Large intestine (tissue), 3 donors: ENCODE data around the gene CYP26A1. TPM values are rescaled to one million over a fixed set of nuclear protein-coding genes. Genes with fewer than 3 reads are reported as not detected.

Experiments used
- DNase-seq, 2 donors: peaks; one replicate each; pipeline versions ENCODE4 v3.0.0 to v3.0.0-alpha.2; 2013
- H3K27ac ChIP-seq: one replicate; pipeline ENCODE4 v1.5.1; 2013; ENCODE audit warnings: low read length
- H3K27me3 ChIP-seq: 2 replicates; pipeline ENCODE4 v1.6.1; 2013; ENCODE audit warnings: low read length; ENCODE audit not compliant: control insufficient read depth, insufficient read depth
- H3K36me3 ChIP-seq: 2 replicates; pipeline ENCODE4 v1.6.1; 2013; ENCODE audit warnings: low read length; ENCODE audit not compliant: control insufficient read depth, insufficient read depth
- H3K4me1 ChIP-seq: one replicate; pipeline ENCODE4 v1.6.1; 2013; ENCODE audit warnings: low read length; ENCODE audit not compliant: control insufficient read depth, insufficient read depth
- H3K4me3 ChIP-seq: one replicate; pipeline ENCODE4 v1.5.1; 2013; ENCODE audit warnings: low read length
- H3K9me3 ChIP-seq: one replicate; pipeline ENCODE4 v1.6.1; 2013; ENCODE audit warnings: mild to moderate bottlenecking, low read depth, low read length, moderate library complexity; ENCODE audit not compliant: control insufficient read depth
- WGBS: methylation state at CpG from one replicate; pipeline ENCODE4 v1.1.5; 2013; ENCODE audit warnings: low lambda C conversion rate; ENCODE audit not compliant: insufficient coverage; 5-methylcytosine and 5-hydroxymethylcytosine counted together
- polyA plus RNA-seq: library from polyadenylated mRNA; unstranded; fragments of 120-200 nt; gene quantifications from one replicate; pipeline ENCODE4 v1.2.1, GENCODE V29; 2013

CYP26A1 gene
- polyA plus RNA-seq, 1 donor, result 0.09 TPM

DNA sequence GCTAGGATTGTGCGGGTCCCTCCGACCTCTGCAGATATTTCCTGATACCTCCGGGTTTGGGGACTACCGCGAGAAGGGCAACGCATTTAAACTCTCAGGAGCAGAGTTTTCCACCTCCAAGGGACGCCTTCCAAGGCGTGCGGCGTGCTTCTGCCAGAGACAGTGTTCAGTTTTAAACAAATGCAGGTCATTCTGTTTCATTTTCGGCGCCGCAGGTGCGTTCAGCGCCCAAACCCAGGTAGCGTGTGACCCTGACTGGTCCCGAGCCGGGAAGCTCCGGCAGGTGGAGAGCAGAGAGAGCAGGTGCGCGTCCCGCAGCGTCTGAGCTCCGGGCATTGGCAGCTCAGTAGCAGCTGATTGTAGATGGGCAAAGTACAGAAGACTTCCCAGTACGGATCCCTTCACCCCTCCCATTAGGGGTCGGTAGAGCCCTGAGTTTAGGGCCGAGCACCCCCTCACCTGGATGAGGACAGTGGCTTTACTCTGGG lies 1.4 kb upstream of the CYP26A1 start:
- no peaks in the 10 kb centered on the region for H3K36me3 ChIP-seq
- H3K27me3 ChIP-seq, result peaks cover 98% of the 10 kb centered on the region
- no peak overlapping the region for H3K27ac ChIP-seq
- peaks cover 23% of the 10 kb centered on the region for H3K4me1 ChIP-seq
- DNase-seq, result peak in 1 of 2 donors; percentile 69
- WGBS, result no CpG with 5 or more reads among the region's 27 CpGs
- H3K9me3 ChIP-seq, result no peaks in the 10 kb centered on the region
- peak overlapping the region; percentile 39 for H3K4me3 ChIP-seq

DNA sequence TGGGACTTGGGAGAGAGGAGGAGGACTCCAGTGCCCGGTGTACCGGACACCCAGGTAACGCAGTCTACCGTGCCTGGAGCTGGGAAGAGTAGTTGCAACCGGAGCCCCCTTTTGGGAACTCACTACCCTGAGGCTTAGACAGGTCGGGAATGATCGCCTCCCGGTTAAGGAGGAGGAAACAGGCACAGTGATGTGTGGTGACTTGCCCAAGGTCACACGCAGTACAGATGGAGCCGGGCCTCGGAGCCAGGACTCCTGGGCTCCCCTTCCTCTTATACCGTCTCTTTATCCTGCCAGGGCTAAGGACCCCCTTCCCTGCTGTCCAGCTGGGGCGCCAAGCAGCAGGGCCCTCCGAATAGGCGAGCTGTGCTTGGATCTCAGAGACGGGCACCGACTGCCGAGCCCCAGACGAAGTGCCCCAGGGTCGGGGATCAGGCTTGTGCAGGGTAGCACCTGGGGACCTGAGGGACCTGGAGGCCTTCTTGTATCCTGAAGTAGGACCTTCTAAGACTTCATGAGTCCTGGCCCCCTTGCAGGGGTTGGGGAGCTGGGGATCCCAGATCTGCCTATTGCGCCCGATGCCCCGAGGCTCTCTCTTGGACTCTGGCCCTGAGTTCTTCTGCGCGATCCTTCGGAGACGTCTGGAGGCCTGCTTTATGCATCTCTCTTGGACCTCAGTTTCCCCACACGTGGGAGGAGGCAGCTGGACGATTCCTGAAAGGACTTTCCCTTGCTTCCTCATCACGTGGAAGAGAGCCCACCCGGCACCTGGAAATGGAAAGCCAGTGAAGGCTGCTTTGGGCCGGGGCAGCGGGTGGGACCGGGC lies 767 bp upstream of the CYP26A1 start:
- peaks cover 92% of the 10 kb centered on the region for H3K27me3 ChIP-seq
- H3K27ac ChIP-seq, result no peak overlapping the region
- no peaks in the 10 kb centered on the region for H3K9me3 ChIP-seq
- no peaks in the 10 kb centered on the region for H3K36me3 ChIP-seq
- H3K4me3 ChIP-seq, result peak overlapping the region; percentile 39
- H3K4me1 ChIP-seq, result peaks cover 23% of the 10 kb centered on the region
- DNase-seq, result no peak
- WGBS, result no CpG with 5 or more reads among the region's 34 CpGs

DNA sequence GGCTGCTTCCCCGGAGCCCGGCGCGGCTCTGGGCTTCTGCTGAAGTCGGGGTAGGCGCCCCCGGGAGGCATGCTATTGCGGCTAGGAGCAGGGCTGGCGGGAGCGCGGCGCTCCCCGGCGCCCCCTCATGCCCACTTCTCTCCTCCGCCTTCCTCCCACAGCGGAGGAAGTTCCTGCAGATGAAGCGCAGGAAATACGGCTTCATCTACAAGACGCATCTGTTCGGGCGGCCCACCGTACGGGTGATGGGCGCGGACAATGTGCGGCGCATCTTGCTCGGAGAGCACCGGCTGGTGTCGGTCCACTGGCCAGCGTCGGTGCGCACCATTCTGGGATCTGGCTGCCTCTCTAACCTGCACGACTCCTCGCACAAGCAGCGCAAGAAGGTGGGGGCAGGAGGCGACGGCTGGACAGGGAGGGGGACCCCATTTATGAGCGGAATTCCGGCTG lies 479 bp downstream of the CYP26A1 start:
- Histone ChIP-seq H3K27ac (no peak overlapping the region), H3K27me3 (peaks cover 82% of the 10 kb centered on the region), H3K4me3 (no peak overlapping the region), H3K9me3 (no peaks in the 10 kb centered on the region), H3K36me3 (no peaks in the 10 kb centered on the region), H3K4me1 (peaks cover 23% of the 10 kb centered on the region)
- WGBS, result no CpG with 5 or more reads among the region's 40 CpGs
- DNase-seq, result peak in 1 of 2 donors; percentile 31

DNA sequence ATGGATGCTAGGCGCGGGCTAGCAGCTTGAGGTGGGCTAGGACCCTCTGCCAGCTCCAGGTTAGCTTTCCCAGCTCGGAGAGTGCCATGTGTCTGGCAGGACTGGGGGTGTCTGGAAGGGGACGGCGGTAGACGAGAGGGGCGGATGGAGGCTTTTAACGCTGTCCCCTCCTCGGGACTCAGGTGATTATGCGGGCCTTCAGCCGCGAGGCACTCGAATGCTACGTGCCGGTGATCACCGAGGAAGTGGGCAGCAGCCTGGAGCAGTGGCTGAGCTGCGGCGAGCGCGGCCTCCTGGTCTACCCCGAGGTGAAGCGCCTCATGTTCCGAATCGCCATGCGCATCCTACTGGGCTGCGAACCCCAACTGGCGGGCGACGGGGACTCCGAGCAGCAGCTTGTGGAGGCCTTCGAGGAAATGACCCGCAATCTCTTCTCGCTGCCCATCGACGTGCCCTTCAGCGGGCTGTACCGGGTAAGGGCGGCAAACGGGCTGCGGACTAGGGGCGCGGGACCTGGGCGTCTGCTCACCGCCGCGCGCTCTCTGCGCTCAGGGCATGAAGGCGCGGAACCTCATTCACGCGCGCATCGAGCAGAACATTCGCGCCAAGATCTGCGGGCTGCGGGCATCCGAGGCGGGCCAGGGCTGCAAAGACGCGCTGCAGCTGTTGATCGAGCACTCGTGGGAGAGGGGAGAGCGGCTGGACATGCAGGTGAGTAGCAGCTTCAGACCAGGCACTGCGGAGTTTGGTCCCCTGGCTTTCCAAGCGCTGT lies 1.1 kb downstream of the CYP26A1 start:
- Histone ChIP-seq H3K27ac (no peak overlapping the region), H3K4me3 (no peak overlapping the region), H3K9me3 (no peaks in the 10 kb centered on the region), H3K4me1 (peaks cover 23% of the 10 kb centered on the region), H3K36me3 (no peaks in the 10 kb centered on the region), H3K27me3 (peaks cover 80% of the 10 kb centered on the region)
- DNase-seq, result peak in 1 of 2 donors; percentile 35
- no CpG with 5 or more reads among the region's 67 CpGs for WGBS

DNA sequence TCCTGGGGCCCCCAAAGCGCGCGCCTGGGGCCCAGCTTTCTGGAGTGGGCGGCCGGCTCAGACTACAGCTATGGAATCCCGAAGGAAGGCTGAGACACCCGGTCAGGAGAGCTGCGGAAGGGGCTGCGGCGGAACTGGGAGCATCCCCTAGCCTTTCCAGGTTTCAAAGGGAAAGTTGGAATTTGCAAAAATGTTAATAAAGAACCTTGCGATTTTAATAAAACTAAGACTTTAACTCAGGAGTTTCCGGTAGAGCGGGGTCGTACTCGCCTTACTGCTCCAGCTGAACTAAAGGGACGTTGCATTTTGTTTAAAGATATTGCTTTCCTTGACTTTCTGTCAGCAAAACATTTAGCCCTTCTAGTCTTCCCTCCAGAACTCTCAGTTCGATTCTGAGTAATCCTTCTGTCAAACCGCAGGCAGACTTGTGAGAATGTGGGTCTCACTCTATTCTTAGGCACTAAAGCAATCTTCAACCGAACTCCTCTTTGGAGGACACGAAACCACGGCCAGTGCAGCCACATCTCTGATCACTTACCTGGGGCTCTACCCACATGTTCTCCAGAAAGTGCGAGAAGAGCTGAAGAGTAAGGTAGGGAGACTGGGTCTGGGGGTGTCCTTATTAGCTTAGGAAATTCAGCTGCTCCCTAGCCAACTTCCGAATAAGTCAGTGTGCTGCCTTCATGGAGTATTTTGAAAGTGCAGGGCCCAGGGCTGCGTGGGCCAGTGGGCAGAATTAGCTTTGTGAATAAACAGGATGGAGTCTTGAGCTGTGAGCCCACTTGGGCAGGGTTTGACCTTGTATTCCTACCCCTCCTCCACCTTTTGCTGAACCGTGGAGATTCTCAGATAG lies 1.9 kb downstream of the CYP26A1 start:
- no peak for DNase-seq
- H3K4me1 ChIP-seq, result peaks cover 23% of the 10 kb centered on the region
- H3K27me3 ChIP-seq, result peaks cover 76% of the 10 kb centered on the region
- H3K27ac ChIP-seq, result no peak overlapping the region
- no peaks in the 10 kb centered on the region for H3K36me3 ChIP-seq
- H3K4me3 ChIP-seq, result no peak overlapping the region
- H3K9me3 ChIP-seq, result no peaks in the 10 kb centered on the region
- no CpG with 5 or more reads among the region's 25 CpGs for WGBS

DNA sequence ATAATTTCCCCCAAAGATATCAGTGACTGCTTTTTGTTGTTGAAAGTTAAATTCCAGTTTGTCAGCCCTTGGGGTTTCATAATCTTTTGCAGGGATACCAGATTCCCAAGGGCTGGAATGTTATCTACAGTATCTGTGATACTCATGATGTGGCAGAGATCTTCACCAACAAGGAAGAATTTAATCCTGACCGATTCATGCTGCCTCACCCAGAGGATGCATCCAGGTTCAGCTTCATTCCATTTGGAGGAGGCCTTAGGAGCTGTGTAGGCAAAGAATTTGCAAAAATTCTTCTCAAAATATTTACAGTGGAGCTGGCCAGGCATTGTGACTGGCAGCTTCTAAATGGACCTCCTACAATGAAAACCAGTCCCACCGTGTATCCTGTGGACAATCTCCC lies 3.2 kb downstream of the CYP26A1 start:
- peaks cover 23% of the 10 kb centered on the region for H3K4me1 ChIP-seq
- WGBS, result no CpG with 5 or more reads among the region's 2 CpGs
- no peaks in the 10 kb centered on the region for H3K9me3 ChIP-seq
- H3K36me3 ChIP-seq, result no peaks in the 10 kb centered on the region
- peaks cover 64% of the 10 kb centered on the region for H3K27me3 ChIP-seq
- no peak overlapping the region for H3K4me3 ChIP-seq
- no peak overlapping the region for H3K27ac ChIP-seq
- DNase-seq, result no peak

DNA sequence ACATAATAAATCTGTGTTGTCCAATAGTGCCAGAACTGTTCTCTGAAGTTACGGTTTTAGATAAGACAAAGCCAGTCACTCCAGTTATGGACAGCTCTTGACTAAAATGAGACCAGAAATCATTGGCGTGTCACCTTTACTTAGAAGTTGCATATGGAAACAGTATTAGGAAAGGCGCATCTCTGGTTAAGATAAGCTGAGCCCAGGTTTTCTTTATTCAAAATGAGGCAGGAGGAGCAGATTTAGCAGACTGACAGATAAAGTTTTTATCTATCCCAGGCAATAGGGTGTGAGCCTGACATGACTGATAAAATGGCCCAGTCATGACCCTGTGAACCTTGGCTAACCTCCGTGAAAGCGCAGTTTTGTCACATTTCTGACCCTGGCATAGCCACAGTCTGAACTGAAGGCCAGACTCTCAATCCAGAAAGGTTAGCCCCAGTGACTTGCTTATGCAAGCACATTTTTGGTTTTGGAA lies 4.2 kb downstream of the CYP26A1 start:
- Histone ChIP-seq H3K4me1 (peaks cover 17% of the 10 kb centered on the region), H3K9me3 (no peaks in the 10 kb centered on the region), H3K36me3 (no peaks in the 10 kb centered on the region), H3K27ac (no peak overlapping the region), H3K27me3 (peaks cover 54% of the 10 kb centered on the region), H3K4me3 (no peak overlapping the region)
- no peak for DNase-seq
- 20% methylated on average over 1 of the region's 5 CpGs for WGBS

DNA sequence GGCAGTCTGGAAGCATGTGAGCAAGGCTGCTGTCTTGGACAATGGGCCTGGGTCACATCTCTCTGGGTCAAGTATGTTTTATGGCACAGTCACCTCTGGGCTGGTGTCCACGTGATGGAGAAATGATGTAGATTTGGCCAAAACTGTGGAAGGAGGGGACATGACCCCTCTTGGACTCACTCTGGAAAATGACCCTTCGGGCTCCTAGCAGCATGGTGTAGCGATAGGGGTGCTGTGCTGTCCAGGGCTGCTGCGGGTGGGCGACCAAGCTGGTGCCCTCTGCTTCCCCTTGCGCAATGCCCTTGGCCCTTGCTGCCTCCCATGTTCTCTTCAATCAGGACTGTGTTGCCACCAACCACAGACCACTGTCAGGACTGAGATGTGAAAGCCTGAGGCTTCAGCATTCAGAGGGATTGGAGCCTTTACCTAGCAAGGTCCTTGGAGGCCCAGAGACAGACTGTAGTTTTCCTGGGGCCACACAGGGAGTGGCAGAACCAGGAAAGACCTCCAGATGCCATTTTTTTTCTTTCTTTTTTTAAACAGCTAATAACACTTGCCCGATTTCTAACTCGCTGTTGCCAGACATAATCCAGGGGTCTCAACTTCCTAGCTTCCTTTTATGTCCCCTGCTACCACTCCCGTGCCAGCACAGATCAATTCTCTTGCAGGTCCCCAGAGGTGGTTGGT lies 6.1 kb downstream of the CYP26A1 start:
- Histone ChIP-seq H3K27me3 (peaks cover 35% of the 10 kb centered on the region), H3K36me3 (no peaks in the 10 kb centered on the region), H3K4me3 (no peak overlapping the region), H3K4me1 (peaks cover 6% of the 10 kb centered on the region), H3K27ac (no peak overlapping the region), H3K9me3 (no peaks in the 10 kb centered on the region)
- DNase-seq, result no peak
- WGBS, result 90% methylated on average over 2 of the region's 9 CpGs

GRCh38 chr10:93080350-93081046 lies 6.8 kb downstream of the CYP26A1 start:
- no peaks in the 10 kb centered on the region for H3K9me3 ChIP-seq
- no peak overlapping the region for H3K27ac ChIP-seq
- WGBS, result no CpG with 5 or more reads among the region's 22 CpGs
- H3K4me1 ChIP-seq, result no peaks in the 10 kb centered on the region
- H3K36me3 ChIP-seq, result no peaks in the 10 kb centered on the region
- no peak overlapping the region for H3K4me3 ChIP-seq
- DNase-seq, result no peak
- peaks cover 28% of the 10 kb centered on the region for H3K27me3 ChIP-seq
